Measurements from ENCODE around the gene RNU6-8. TPM values are rescaled to one million over a fixed set of nuclear protein-coding genes. Genes with fewer than 3 reads are reported as not detected.

RNU6-8 gene
- total RNA-seq, 1 donor: not detected

GRCh38 chr14:32192712-32193373 is 10.2 kb downstream of the RNU6-8 start:
- Histone ChIP-seq H3K79me2 (ENCODE audit: insufficient read depth, low read length) (no peaks in the 10 kb centered on the region), H3K27me3 (ENCODE audit: insufficient read depth, low read length) (peaks cover 8% of the 10 kb centered on the region), H3K4me1 (ENCODE audit: insufficient read depth, low read length) (no peaks in the 10 kb centered on the region), H3K36me3 (ENCODE audit: insufficient read depth, low read length) (no peaks in the 10 kb centered on the region), H2AFZ (ENCODE audit: low read length) (no peak overlapping the region), H3K27ac (ENCODE audit: low read depth, low read length) (no peak overlapping the region), H3K9me3 (ENCODE audit: low read depth, low read length) (no peaks in the 10 kb centered on the region), H4K20me1 (ENCODE audit: insufficient read depth, low read length) (no peaks in the 10 kb centered on the region), H3K4me2 (ENCODE audit: insufficient read depth, low read length) (no peak overlapping the region), H3K4me3 (ENCODE audit: insufficient read depth, low read length) (no peak overlapping the region)
- no peak for TF ChIP-seq CTCF (IDR thresholded peaks at IDR 0.05; ENCODE audit: extremely low read depth, low read depth, low read length)
- no peak for DNase-seq (ENCODE audit: insufficient read length, low spot score, missing footprints)

- no peak for DNase-seq (ENCODE audit: insufficient read length, low spot score, missing footprints)
- Histone ChIP-seq H3K36me3 (ENCODE audit: insufficient read depth, low read length) (no peaks in the 10 kb centered on the region), H3K9me3 (ENCODE audit: low read depth, low read length) (no peaks in the 10 kb centered on the region), H2AFZ (ENCODE audit: low read length) (no peak overlapping the region), H3K4me3 (ENCODE audit: insufficient read depth, low read length) (no peak overlapping the region), H3K27ac (ENCODE audit: low read depth, low read length) (no peak overlapping the region), H3K4me1 (ENCODE audit: insufficient read depth, low read length) (no peaks in the 10 kb centered on the region), H3K79me2 (ENCODE audit: insufficient read depth, low read length) (no peaks in the 10 kb centered on the region), H3K27me3 (ENCODE audit: insufficient read depth, low read length) (peaks cover 5% of the 10 kb centered on the region), H3K4me2 (ENCODE audit: insufficient read depth, low read length) (no peak overlapping the region), H4K20me1 (ENCODE audit: insufficient read depth, low read length) (no peaks in the 10 kb centered on the region)
- no peak for TF ChIP-seq CTCF (IDR thresholded peaks at IDR 0.05; ENCODE audit: extremely low read depth, low read depth, low read length)
Measured at GRCh38 chr14:32190673-32191072, 12.4 kb downstream of the RNU6-8 start.

GRCh38 chr14:32189811-32190210 is 13.3 kb downstream of the RNU6-8 start:
- no peak overlapping the region for H3K4me2 ChIP-seq (ENCODE audit: insufficient read depth, low read length)
- DNase-seq (ENCODE audit: insufficient read length, low spot score, missing footprints): no peak
- H3K79me2 ChIP-seq (ENCODE audit: insufficient read depth, low read length): no peaks in the 10 kb centered on the region
- no peaks in the 10 kb centered on the region for H3K9me3 ChIP-seq (ENCODE audit: low read depth, low read length)
- H2AFZ ChIP-seq (ENCODE audit: low read length): no peak overlapping the region
- no peak overlapping the region for H3K27ac ChIP-seq (ENCODE audit: low read depth, low read length)
- no peaks in the 10 kb centered on the region for H3K36me3 ChIP-seq (ENCODE audit: insufficient read depth, low read length)
- peaks cover 4% of the 10 kb centered on the region for H3K27me3 ChIP-seq (ENCODE audit: insufficient read depth, low read length)
- no peaks in the 10 kb centered on the region for H4K20me1 ChIP-seq (ENCODE audit: insufficient read depth, low read length)
- H3K4me1 ChIP-seq (ENCODE audit: insufficient read depth, low read length): no peaks in the 10 kb centered on the region
- TF ChIP-seq CTCF (IDR thresholded peaks at IDR 0.05; ENCODE audit: extremely low read depth, low read depth, low read length): no peak
- H3K4me3 ChIP-seq (ENCODE audit: insufficient read depth, low read length): no peak overlapping the region

- no peaks in the 10 kb centered on the region for H3K27me3 ChIP-seq (ENCODE audit: insufficient read depth, low read length)
- no peak overlapping the region for H3K4me3 ChIP-seq (ENCODE audit: insufficient read depth, low read length)
- H3K9me3 ChIP-seq (ENCODE audit: low read depth, low read length): no peaks in the 10 kb centered on the region
- H2AFZ ChIP-seq (ENCODE audit: low read length): no peak overlapping the region
- DNase-seq (ENCODE audit: insufficient read length, low spot score, missing footprints): no peak
- no peak overlapping the region for H3K4me2 ChIP-seq (ENCODE audit: insufficient read depth, low read length)
- H3K27ac ChIP-seq (ENCODE audit: low read depth, low read length): no peak overlapping the region
- H3K36me3 ChIP-seq (ENCODE audit: insufficient read depth, low read length): no peaks in the 10 kb centered on the region
- H3K79me2 ChIP-seq (ENCODE audit: insufficient read depth, low read length): no peaks in the 10 kb centered on the region
- H3K4me1 ChIP-seq (ENCODE audit: insufficient read depth, low read length): no peaks in the 10 kb centered on the region
- no peak for TF ChIP-seq CTCF (IDR thresholded peaks at IDR 0.05; ENCODE audit: extremely low read depth, low read depth, low read length)
- H4K20me1 ChIP-seq (ENCODE audit: insufficient read depth, low read length): no peaks in the 10 kb centered on the region
Measured at GRCh38 chr14:32186248-32186647, 16.8 kb downstream of the RNU6-8 start.
